Trophoblast cell (in vitro differentiated cells and primary cell): ENCODE measurements around the gene DCTN2.
A peak's percentile ranks its signal among the peaks of the same experiment; 100 is the strongest.

Experiments
- DNase-seq, 2 donors: peaks; one replicate each; pipeline ENCODE4 v3.0.0-alpha.2; 2016
- H2AFZ ChIP-seq: 2 replicates; pipeline ENCODE4 v1.6.1; 2013; ENCODE audit warnings: low read length, moderate library complexity, mild to moderate bottlenecking; ENCODE audit not compliant: insufficient read depth, poor library complexity
- H2AK5ac ChIP-seq: 2 replicates; pipeline ENCODE4 v1.6.1; 2013; ENCODE audit warnings: mild to moderate bottlenecking, low read length
- H2BK120ac ChIP-seq: 2 replicates; pipeline ENCODE4 v1.6.1; 2013; ENCODE audit warnings: low read length, mild to moderate bottlenecking, moderate library complexity; ENCODE audit not compliant: insufficient read depth, poor library complexity
- H2BK12ac ChIP-seq: 2 replicates; pipeline ENCODE4 v1.6.1; 2013; ENCODE audit warnings: mild to moderate bottlenecking, low read length, moderate library complexity
- H2BK5ac ChIP-seq: 2 replicates; pipeline ENCODE4 v1.6.1; 2013; ENCODE audit warnings: low read length, low read depth, moderate library complexity, mild to moderate bottlenecking; ENCODE audit not compliant: poor library complexity
- H3K14ac ChIP-seq: 2 replicates; pipeline ENCODE4 v1.6.1; 2013; ENCODE audit warnings: mild to moderate bottlenecking, low read length
- H3K18ac ChIP-seq: 2 replicates; pipeline ENCODE4 v1.6.1; 2013; ENCODE audit warnings: mild to moderate bottlenecking, low read length
- H3K23ac ChIP-seq: 2 replicates; pipeline ENCODE4 v1.6.1; 2013; ENCODE audit warnings: low read length
- H3K27ac ChIP-seq: 2 replicates; pipeline ENCODE4 v1.5.1; 2013; ENCODE audit warnings: low read depth, mild to moderate bottlenecking, inconsistent platforms, low read length, moderate library complexity
- H3K27me3 ChIP-seq: 2 replicates; pipeline ENCODE4 v1.6.1; 2013; ENCODE audit warnings: inconsistent platforms, mild to moderate bottlenecking, low read length, moderate library complexity; ENCODE audit not compliant: insufficient read depth
- H3K36me3 ChIP-seq, 2 experiments: 1 replicate in 1 of 2; 2 replicates in 1 of 2; pipeline ENCODE4 v1.6.1; 2013; ENCODE audit warnings: low read length in 2 of 2, mild to moderate bottlenecking in 2 of 2, moderate library complexity in 1 of 2; ENCODE audit not compliant: insufficient read depth in 2 of 2, control insufficient read depth in 1 of 2
- H3K4ac ChIP-seq: 2 replicates; pipeline ENCODE4 v1.6.1; 2013; ENCODE audit warnings: low read depth, mild to moderate bottlenecking, low read length, moderate library complexity
- H3K4me1 ChIP-seq, 2 experiments: 1 replicate in 1 of 2; 2 replicates in 1 of 2; pipeline ENCODE4 v1.6.1; 2013; ENCODE audit warnings: low read length in 2 of 2, mild to moderate bottlenecking in 2 of 2, moderate library complexity in 1 of 2; ENCODE audit not compliant: insufficient read depth in 2 of 2, control insufficient read depth in 1 of 2
- H3K4me2 ChIP-seq: 2 replicates; pipeline ENCODE4 v1.6.1; 2013; ENCODE audit warnings: inconsistent platforms, mild to moderate bottlenecking, low read length, moderate library complexity
- H3K4me3 ChIP-seq: 2 replicates; pipeline ENCODE4 v1.5.1; 2013; ENCODE audit warnings: mild to moderate bottlenecking, low read depth, low read length, inconsistent platforms
- H3K79me1 ChIP-seq: one replicate; pipeline ENCODE4 v1.6.1; 2013; ENCODE audit warnings: low read length
- H3K79me2 ChIP-seq: 2 replicates; pipeline ENCODE4 v1.6.1; 2013; ENCODE audit warnings: low read length, mild to moderate bottlenecking; ENCODE audit not compliant: control insufficient read depth, insufficient read depth, poor library complexity
- H3K9ac ChIP-seq: 2 replicates; pipeline ENCODE4 v1.6.1; 2013; ENCODE audit warnings: mild to moderate bottlenecking, low read length
- H3K9me3 ChIP-seq: 2 replicates; pipeline ENCODE4 v1.6.1; 2013; ENCODE audit warnings: low read depth, mild to moderate bottlenecking, control low read depth, inconsistent platforms, low read length; ENCODE audit not compliant: insufficient read depth
- H4K12ac ChIP-seq: 2 replicates; pipeline ENCODE4 v1.6.1; 2013; ENCODE audit warnings: low read depth, mild to moderate bottlenecking, low read length, moderate library complexity
- H4K8ac ChIP-seq: 2 replicates; pipeline ENCODE4 v1.6.1; 2013; ENCODE audit warnings: low read depth, mild to moderate bottlenecking, low read length, moderate library complexity
- H4K91ac ChIP-seq: one replicate; pipeline ENCODE4 v1.6.1; 2013; ENCODE audit warnings: low read depth, mild to moderate bottlenecking, low read length, moderate library complexity
- WGBS: extraction: QIAGEN DNeasy Blood & Tissue Kit; methylation state at CpG from one replicate; pipeline ENCODE4 v1.1.7; 2013; ENCODE audit warnings: missing lambda C conversion rate; ENCODE audit not compliant: insufficient read length, insufficient coverage; ENCODE audit errors: extremely low coverage; 5-methylcytosine and 5-hydroxymethylcytosine counted together

Gene DCTN2

DNA sequence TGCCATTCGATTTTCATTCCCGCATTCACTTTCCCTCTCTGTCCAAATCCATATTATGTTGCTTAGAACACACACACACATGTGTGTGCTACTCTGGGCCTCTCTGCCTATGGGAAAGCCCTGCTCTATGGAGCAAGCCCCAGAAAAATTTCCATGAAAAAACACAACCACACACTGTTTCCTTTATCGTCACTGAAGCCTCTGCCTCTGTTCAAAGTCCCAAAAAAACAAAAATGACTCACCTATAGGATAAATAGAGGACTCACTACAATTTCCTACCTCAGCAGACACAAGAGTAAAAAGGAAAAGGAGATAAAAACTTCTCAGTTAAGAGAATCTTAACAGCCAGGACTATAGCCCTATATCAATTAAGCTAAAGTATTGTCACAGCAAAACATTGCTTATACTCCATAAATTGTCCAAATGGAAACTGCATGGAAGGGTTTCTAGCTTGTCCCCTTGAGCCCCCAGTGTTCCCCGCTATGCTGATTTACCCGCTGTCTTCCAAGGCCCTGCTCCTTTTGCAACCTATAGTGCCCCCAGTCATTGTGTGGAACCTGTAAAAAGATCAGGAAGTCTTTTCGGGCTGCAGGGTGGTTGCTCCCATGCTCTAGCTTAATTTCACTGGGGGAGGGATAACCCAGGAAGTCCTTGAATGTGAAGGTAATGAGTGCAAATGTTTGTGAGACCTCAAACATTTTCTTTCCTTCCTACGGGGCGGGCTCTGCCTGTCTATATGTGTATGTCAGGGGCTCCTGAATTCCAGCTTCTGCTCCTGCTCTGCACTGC is 32.9 kb upstream of the DCTN2 start:
- Histone ChIP-seq H3K4me2 (no peak overlapping the region), H2BK5ac (no peak overlapping the region), H3K36me3 (no peaks in the 10 kb centered on the region), H3K4me3 (no peak overlapping the region), H4K91ac (no peak overlapping the region), H3K4me1 (no peaks in the 10 kb centered on the region), H3K79me2 (no peaks in the 10 kb centered on the region), H2BK12ac (no peak overlapping the region), H3K79me1 (no peaks in the 10 kb centered on the region), H2AK5ac (no peak overlapping the region), H3K4ac (no peak overlapping the region), H3K9ac (no peak overlapping the region), H4K8ac (no peak overlapping the region), H3K27ac (no peak overlapping the region), H3K14ac (no peak overlapping the region), H3K27me3 (no peaks in the 10 kb centered on the region), H4K12ac (no peak overlapping the region), H2BK120ac (no peak overlapping the region), H3K23ac (no peak overlapping the region), H3K9me3 (no peaks in the 10 kb centered on the region), H3K18ac (no peak overlapping the region), H2AFZ (no peak overlapping the region)
- WGBS = no CpG with 5 or more reads among the region's 8 CpGs
- DNase-seq = no peak

DNA sequence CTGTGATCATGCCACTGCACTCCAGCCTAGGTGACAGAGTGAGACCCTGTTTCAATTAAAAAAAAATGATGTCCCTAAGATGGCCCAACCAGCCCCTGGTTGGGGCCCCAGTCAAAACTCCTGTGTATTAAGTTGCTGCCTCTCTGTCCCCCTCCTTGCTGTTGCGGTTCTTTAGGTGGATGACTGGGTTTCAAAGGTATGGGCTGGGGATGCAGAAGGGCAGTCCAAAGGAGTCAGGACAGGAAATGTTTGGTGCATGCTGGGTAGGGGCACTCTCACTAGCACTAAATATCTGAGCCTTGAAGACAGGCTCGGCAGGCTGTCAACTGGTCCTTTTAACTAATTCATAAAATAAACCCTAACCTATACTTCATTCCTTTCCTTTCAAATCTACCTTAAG is 32.0 kb upstream of the DCTN2 start:
- H3K27me3 ChIP-seq = no peaks in the 10 kb centered on the region
- H3K79me2 ChIP-seq = no peaks in the 10 kb centered on the region
- no peak overlapping the region for H4K12ac ChIP-seq
- H3K9me3 ChIP-seq = no peaks in the 10 kb centered on the region
- H3K4ac ChIP-seq = no peak overlapping the region
- no peak overlapping the region for H3K18ac ChIP-seq
- H3K14ac ChIP-seq = no peak overlapping the region
- no peak for DNase-seq
- no peak overlapping the region for H3K4me3 ChIP-seq
- H3K9ac ChIP-seq = no peak overlapping the region
- no peak overlapping the region for H2BK5ac ChIP-seq
- no peak overlapping the region for H3K23ac ChIP-seq
- no peak overlapping the region for H2AK5ac ChIP-seq
- H3K79me1 ChIP-seq = no peaks in the 10 kb centered on the region
- no peak overlapping the region for H2BK120ac ChIP-seq
- H3K36me3 ChIP-seq = no peaks in the 10 kb centered on the region
- no peak overlapping the region for H4K91ac ChIP-seq
- H2BK12ac ChIP-seq = no peak overlapping the region
- no peak overlapping the region for H3K27ac ChIP-seq
- H4K8ac ChIP-seq = no peak overlapping the region
- H3K4me1 ChIP-seq = no peaks in the 10 kb centered on the region
- H3K4me2 ChIP-seq = no peak overlapping the region
- no peak overlapping the region for H2AFZ ChIP-seq
- no CpG with 5 or more reads among the region's 2 CpGs for WGBS

DNA sequence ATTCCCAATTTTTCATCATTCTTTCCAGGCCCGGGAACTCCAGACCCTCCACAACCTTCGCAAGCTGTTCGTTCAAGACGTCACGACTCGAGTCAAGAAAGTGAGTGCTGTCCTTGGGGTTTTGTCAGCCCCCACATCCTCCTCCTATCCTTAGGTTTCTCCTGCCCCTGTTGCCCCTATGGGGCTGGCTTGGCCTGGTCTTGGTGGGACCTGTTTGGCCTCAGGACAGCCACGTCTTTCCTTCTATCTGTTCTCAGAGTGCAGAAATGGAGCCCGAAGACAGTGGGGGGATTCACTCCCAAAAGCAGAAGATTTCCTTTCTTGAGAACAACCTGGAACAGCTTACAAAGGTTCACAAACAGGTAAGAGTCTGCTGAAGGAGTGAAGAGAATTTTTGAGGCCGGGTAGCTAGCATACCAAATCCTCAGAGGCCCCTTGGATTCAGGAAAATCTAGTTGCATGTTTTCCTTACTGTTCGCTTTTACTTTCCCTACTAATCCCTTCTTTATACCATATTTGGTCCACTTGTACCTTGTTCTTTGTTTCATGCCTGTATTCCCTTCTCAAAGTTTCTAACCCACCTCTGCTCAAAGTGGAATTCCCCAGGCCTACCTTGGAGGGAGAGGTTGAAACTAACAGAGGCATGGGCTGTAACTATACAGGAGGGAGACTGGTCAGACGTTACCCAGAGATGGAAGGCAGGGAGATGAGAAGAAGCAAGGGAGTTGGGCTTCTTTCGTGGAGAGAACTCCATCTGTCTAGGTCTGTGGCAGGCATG is 31.2 kb upstream of the DCTN2 start:
- Histone ChIP-seq H3K4me3 (no peak overlapping the region), H2AK5ac (no peak overlapping the region), H3K79me1 (no peaks in the 10 kb centered on the region), H3K23ac (no peak overlapping the region), H3K14ac (no peak overlapping the region), H2AFZ (no peak overlapping the region), H3K27ac (no peak overlapping the region), H3K9me3 (no peaks in the 10 kb centered on the region), H3K36me3 (no peaks in the 10 kb centered on the region), H4K12ac (no peak overlapping the region), H3K4ac (no peak overlapping the region), H3K79me2 (no peaks in the 10 kb centered on the region), H4K8ac (no peak overlapping the region), H2BK5ac (no peak overlapping the region), H3K4me1 (no peaks in the 10 kb centered on the region), H3K18ac (no peak overlapping the region), H3K9ac (no peak overlapping the region), H3K27me3 (no peaks in the 10 kb centered on the region), H3K4me2 (no peak overlapping the region), H2BK120ac (no peak overlapping the region), H4K91ac (no peak overlapping the region), H2BK12ac (no peak overlapping the region)
- WGBS = no CpG with 5 or more reads among the region's 12 CpGs
- DNase-seq = no peak

DNA sequence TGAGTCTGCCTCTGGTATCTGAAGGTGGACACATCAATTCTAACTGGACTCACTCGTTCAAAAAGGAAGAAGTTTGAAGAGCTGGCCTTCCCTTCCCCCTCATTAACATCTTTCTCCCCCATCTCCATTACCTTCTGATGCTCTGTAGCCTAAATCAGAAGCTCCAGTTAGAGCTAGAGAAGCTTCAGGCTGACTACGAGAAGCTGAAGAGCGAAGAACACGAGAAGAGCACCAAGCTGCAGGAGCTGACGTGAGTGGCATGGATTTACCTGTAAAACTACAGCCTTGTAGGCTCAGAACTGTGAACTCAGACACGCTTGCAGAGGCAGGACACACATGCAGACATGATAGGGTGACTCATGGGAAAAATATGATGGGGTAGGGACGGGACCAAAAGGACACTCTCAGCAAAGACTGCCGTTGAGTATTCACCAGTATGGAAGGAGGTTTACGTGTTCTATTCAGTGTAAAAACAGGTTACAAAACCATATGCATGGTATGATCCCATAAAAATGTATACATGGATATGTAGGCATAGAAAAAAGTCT is 29.7 kb upstream of the DCTN2 start:
- no peak overlapping the region for H3K4me3 ChIP-seq
- H4K91ac ChIP-seq = no peak overlapping the region
- H2BK12ac ChIP-seq = no peak overlapping the region
- no peak overlapping the region for H3K14ac ChIP-seq
- peak in 1 of 2 donors; percentile 24 for DNase-seq
- no peaks in the 10 kb centered on the region for H3K79me1 ChIP-seq
- no peaks in the 10 kb centered on the region for H3K4me1 ChIP-seq
- H3K27ac ChIP-seq = no peak overlapping the region
- no peak overlapping the region for H3K18ac ChIP-seq
- peaks cover 3% of the 10 kb centered on the region for H3K9me3 ChIP-seq
- no peak overlapping the region for H3K4me2 ChIP-seq
- WGBS = no CpG with 5 or more reads among the region's 9 CpGs
- no peaks in the 10 kb centered on the region for H3K27me3 ChIP-seq
- H3K79me2 ChIP-seq = no peaks in the 10 kb centered on the region
- H4K12ac ChIP-seq = no peak overlapping the region
- no peak overlapping the region for H4K8ac ChIP-seq
- H3K4ac ChIP-seq = no peak overlapping the region
- no peak overlapping the region for H2AK5ac ChIP-seq
- H2AFZ ChIP-seq = no peak overlapping the region
- H2BK5ac ChIP-seq = no peak overlapping the region
- H2BK120ac ChIP-seq = no peak overlapping the region
- no peaks in the 10 kb centered on the region for H3K36me3 ChIP-seq
- H3K23ac ChIP-seq = no peak overlapping the region
- no peak overlapping the region for H3K9ac ChIP-seq
